Measurements from ENCODE around the gene CA14. TPM values are rescaled to one million over a fixed set of nuclear protein-coding genes. Genes with fewer than 3 reads are reported as not detected.
"Not testable (repeated sequence)": the region's sequence is repeated elsewhere in the genome, so short reads cannot be mapped to it uniquely, and the experiment has no call there.

The CA14 gene
- total RNA-seq, 1 experiment from 2014 or later, result not detected

DNA sequence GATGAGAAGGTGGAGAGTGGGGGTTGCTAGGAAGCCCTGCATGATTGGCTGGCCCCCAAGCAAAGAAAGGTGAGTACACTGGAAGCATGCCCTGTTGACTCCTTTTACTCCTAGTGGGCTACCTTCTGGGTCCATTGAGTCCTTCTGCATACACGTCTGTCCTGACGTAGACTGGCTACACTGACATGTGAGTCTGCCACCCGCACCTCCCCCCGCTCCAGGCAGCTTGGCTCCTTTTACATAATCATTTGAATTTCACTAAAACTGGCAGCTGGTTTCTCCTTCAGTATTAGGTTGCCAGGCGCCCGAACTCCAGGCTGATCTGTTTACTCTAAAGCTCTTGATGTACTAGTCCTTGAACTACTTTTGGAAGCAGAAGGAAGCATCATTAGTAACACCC lies 44.8 kb downstream of the CA14 start:
- ChIA-PET CTCF (no interaction called here), POLR2A (ENCODE audit: unreplicated experiment) (no interaction called here)
- peaks cover 38% of the 10 kb centered on the region for H3K36me3 ChIP-seq (ENCODE audit: low read depth, low read length)

DNA sequence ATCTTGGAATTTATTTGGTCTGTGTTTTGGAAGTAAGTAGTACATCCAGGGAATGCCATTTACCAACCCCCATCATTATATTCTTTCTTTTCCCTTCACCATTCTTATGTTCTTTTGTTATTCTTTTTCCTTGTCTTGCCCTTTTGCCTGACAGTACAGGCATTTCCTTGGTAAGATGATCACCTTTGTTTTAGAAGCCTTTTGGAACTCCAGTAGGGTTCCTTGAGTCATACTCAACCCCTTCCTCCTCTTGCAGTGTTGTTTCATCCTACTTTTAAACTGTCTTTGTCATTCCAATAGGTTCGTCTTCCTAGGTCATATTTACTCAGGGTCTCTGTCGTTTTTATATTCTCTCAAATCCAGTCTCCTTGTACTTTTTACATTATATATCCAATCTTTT lies 45.3 kb downstream of the CA14 start:
- H3K4me1 ChIP-seq (ENCODE audit: insufficient read depth, low read length), result no peaks in the 10 kb centered on the region
- no peak overlapping the region for H2AFZ ChIP-seq (ENCODE audit: low read length)
- TF ChIP-seq, protein P1, sequence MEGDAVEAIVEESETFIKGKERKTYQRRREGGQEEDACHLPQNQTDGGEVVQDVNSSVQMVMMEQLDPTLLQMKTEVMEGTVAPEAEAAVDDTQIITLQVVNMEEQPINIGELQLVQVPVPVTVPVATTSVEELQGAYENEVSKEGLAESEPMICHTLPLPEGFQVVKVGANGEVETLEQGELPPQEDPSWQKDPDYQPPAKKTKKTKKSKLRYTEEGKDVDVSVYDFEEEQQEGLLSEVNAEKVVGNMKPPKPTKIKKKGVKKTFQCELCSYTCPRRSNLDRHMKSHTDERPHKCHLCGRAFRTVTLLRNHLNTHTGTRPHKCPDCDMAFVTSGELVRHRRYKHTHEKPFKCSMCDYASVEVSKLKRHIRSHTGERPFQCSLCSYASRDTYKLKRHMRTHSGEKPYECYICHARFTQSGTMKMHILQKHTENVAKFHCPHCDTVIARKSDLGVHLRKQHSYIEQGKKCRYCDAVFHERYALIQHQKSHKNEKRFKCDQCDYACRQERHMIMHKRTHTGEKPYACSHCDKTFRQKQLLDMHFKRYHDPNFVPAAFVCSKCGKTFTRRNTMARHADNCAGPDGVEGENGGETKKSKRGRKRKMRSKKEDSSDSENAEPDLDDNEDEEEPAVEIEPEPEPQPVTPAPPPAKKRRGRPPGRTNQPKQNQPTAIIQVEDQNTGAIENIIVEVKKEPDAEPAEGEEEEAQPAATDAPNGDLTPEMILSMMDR (conservative IDR thresholded peaks at IDR 0.05; ENCODE audit: low read depth, low read length), result no peak
- no peak for TF ChIP-seq EZH2 (IDR thresholded peaks at IDR 0.05; ENCODE audit: low read length, unreplicated experiment)
- no peak for TF ChIP-seq EZH2phosphoT487 (IDR thresholded peaks at IDR 0.05; ENCODE audit: borderline replicate concordance, low read length)
- H3K9ac ChIP-seq (ENCODE audit: low read length), result no peak overlapping the region
- peaks cover 40% of the 10 kb centered on the region for H3K36me3 ChIP-seq (ENCODE audit: low read depth, low read length)
- no peaks in the 10 kb centered on the region for H3K9me3 ChIP-seq (ENCODE audit: low read length)
- no peaks in the 10 kb centered on the region for H3F3A ChIP-seq (ENCODE audit: low read length, unreplicated experiment)
- no peaks in the 10 kb centered on the region for H3K27me3 ChIP-seq (ENCODE audit: low read length)
- H3K4me2 ChIP-seq (ENCODE audit: low read length), result no peak overlapping the region
- DNase-seq (no peak), ATAC-seq (no peak)
- H3K27ac ChIP-seq (ENCODE audit: low read length), result no peak overlapping the region
- peaks cover 21% of the 10 kb centered on the region; the same call in 1 of the 2 replicates for H3K79me2 ChIP-seq (ENCODE audit: low read length)
- H3K4me3 ChIP-seq (ENCODE audit: low read length), result no peak overlapping the region
- no peaks in the 10 kb centered on the region for H3K9me2 ChIP-seq (replicated peaks; ENCODE audit: low read length)
- CTCF ChIA-PET, result no interaction called here
- intact Hi-C loops (cut with micrococcal nuclease), result no loop called here
- no TSS peak for BruUV-seq (replicated peaks)
- H4K20me1 ChIP-seq (ENCODE audit: low read length), result no peaks in the 10 kb centered on the region
- POLR2A ChIA-PET (ENCODE audit: unreplicated experiment), result no interaction called here

More for the DNA sequence above, 44.8 kb downstream of the CA14 start:
- no peaks in the 10 kb centered on the region for H3K9me2 ChIP-seq (replicated peaks; ENCODE audit: low read length)
- H3K27ac ChIP-seq (ENCODE audit: low read length), result no peak overlapping the region
- no peaks in the 10 kb centered on the region for H3K27me3 ChIP-seq (ENCODE audit: low read length)
- H3K79me2 ChIP-seq (ENCODE audit: low read length), result peaks cover 26% of the 10 kb centered on the region; the same call in 1 of the 2 replicates
- no peak overlapping the region for H3K9ac ChIP-seq (ENCODE audit: low read length)
- intact Hi-C loops (cut with micrococcal nuclease), result no loop called here
- no peaks in the 10 kb centered on the region for H3K9me3 ChIP-seq (ENCODE audit: low read length)
- H3F3A ChIP-seq (ENCODE audit: low read length, unreplicated experiment), result no peaks in the 10 kb centered on the region
- H4K20me1 ChIP-seq (ENCODE audit: low read length), result no peaks in the 10 kb centered on the region
- no peaks in the 10 kb centered on the region for H3K4me1 ChIP-seq (ENCODE audit: insufficient read depth, low read length)
- H2AFZ ChIP-seq (ENCODE audit: low read length), result no peak overlapping the region
- TF ChIP-seq, protein P1 (conservative IDR thresholded peaks at IDR 0.05; ENCODE audit: low read depth, low read length), result no peak
- TF ChIP-seq EZH2phosphoT487 (IDR thresholded peaks at IDR 0.05; ENCODE audit: borderline replicate concordance, low read length) (no peak), EZH2 (IDR thresholded peaks at IDR 0.05; ENCODE audit: low read length, unreplicated experiment) (no peak)
- no peak overlapping the region for H3K4me3 ChIP-seq (ENCODE audit: low read length)
- ATAC-seq, result no peak
- no TSS peak for BruUV-seq (replicated peaks)
- no peak for DNase-seq
- H3K4me2 ChIP-seq (ENCODE audit: low read length), result no peak overlapping the region

DNA sequence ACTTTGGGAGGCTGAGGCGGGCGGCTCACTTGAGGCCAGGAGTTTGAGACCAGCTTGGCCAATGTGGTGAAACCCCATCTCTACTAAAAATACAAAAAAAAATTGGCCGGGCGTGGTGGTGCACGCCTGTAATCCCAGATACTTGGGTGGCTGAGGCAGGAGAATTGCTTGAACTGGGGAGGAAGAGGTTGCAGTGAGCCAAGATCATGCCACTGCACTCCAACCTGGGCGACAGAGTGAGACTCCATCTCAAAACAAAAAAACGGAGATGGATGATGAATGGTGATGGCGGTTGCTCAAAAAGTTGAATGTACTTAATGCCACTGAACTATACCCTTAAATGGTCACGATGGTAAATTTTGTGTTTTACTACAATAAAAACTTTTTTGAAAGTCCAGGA lies 51.0 kb downstream of the CA14 start:
- H4K20me1 ChIP-seq (ENCODE audit: low read length); H3K9ac ChIP-seq (ENCODE audit: low read length); BruUV-seq (replicated peaks); H3F3A ChIP-seq (ENCODE audit: low read length, unreplicated experiment); H3K4me3 ChIP-seq (ENCODE audit: low read length); H3K4me2 ChIP-seq (ENCODE audit: low read length); POLR2A ChIA-PET (ENCODE audit: unreplicated experiment); H3K27ac ChIP-seq (ENCODE audit: low read length); H3K27me3 ChIP-seq (ENCODE audit: low read length); CTCF ChIA-PET; H3K9me3 ChIP-seq (ENCODE audit: low read length); H3K4me1 ChIP-seq (ENCODE audit: insufficient read depth, low read length); H2AFZ ChIP-seq (ENCODE audit: low read length); intact Hi-C loops (cut with micrococcal nuclease); ATAC-seq; DNase-seq; H3K9me2 ChIP-seq (replicated peaks; ENCODE audit: low read length); H3K79me2 ChIP-seq (ENCODE audit: low read length): not testable (repeated sequence)
- H3K36me3 ChIP-seq (ENCODE audit: low read depth, low read length), result peaks cover 22% of the 10 kb centered on the region
